Type B pancreatic cell (in vitro differentiated cells): ENCODE data around the gene CLEC2D. TPM values are rescaled to one million over a fixed set of nuclear protein-coding genes. Genes with fewer than 3 reads are reported as not detected.

Experiments
- DNase-seq: peaks from one replicate; pipeline ENCODE4 v3.0.0; 2021; ENCODE audit warnings: mixed read lengths; ENCODE audit not compliant: unreplicated experiment; ENCODE audit errors: extremely low spot score
- H3K27ac Mint-ChIP-seq: 2 replicates; pipeline ENCODE4 v1.8.0; 2021; ENCODE audit warnings: mild to moderate bottlenecking, mixed read lengths
- H3K27me3 Mint-ChIP-seq: 2 replicates; pipeline ENCODE4 v1.8.0; 2021; ENCODE audit warnings: mixed read lengths
- H3K36me3 Mint-ChIP-seq: 2 replicates; pipeline ENCODE4 v1.8.0; 2021; ENCODE audit warnings: mixed read lengths
- H3K4me1 Mint-ChIP-seq: one replicate; pipeline ENCODE4 v1.8.0; 2021; ENCODE audit warnings: mixed read lengths; ENCODE audit not compliant: unreplicated experiment
- H3K4me3 Mint-ChIP-seq: 2 replicates; pipeline ENCODE4 v1.8.0; 2021; ENCODE audit warnings: mild to moderate bottlenecking, mixed read lengths
- H3K9me3 Mint-ChIP-seq: 2 replicates; pipeline ENCODE4 v1.8.0; 2021; ENCODE audit warnings: mixed read lengths
- total RNA-seq: library from RNA; stranded (reverse); gene quantifications from 2 replicates; pipeline ENCODE4 v1.2.1, GENCODE V29; 2021; ENCODE audit warnings: low replicate concordance
- TF ChIP-seq, protein P1 (sequence below): fragments of 200-600 bp; sonication (generic); conservative IDR thresholded peaks from 2 replicates; pipeline ENCODE4 v1.5.0; 2021; ENCODE audit warnings: antibody characterized with exemption, mild to moderate bottlenecking

CLEC2D gene
- total RNA-seq, 1 donor from 2014 or later: 10.3 TPM

DNA sequence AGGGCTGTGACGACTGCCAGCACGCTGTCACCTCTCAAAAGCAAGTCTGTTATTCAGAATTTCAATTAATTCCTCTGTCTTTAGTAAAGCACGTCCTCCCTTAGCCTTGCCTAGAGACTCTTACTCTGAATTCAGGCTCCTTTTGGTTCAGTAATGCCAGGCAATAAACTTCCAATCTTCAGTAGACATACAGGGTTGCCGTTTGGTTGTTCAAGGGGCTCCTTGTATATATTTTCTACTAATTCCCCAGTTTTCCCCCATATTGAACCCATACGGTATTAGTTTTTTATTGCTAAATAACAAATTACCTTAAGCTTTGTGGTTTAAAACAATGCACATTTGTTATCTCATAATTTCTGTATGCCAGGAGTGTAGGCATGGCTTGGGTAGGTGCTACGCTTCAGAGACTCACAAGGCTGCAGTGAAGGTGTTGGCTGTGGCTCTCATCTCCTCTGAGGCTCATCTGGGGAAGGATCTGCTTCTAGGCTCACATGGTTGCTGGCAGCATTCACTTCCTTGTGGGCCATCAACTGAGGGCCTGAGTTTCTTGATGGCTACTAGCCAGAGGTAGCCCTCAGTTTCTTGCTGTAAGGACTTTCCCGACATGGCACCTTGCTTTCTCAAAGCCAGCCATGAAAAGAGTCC lies 70.7 kb downstream of the CLEC2D start:
- Mint-ChIP-seq H3K36me3 (no peaks in the 10 kb centered on the region), H3K9me3 (no peaks in the 10 kb centered on the region), H3K4me3 (peak overlapping the region; percentile 52), H3K27me3 (no peaks in the 10 kb centered on the region), H3K27ac (peak overlapping the region; percentile 70), H3K4me1 (no peaks in the 10 kb centered on the region)
- DNase-seq: no peak
- TF ChIP-seq, protein P1, sequence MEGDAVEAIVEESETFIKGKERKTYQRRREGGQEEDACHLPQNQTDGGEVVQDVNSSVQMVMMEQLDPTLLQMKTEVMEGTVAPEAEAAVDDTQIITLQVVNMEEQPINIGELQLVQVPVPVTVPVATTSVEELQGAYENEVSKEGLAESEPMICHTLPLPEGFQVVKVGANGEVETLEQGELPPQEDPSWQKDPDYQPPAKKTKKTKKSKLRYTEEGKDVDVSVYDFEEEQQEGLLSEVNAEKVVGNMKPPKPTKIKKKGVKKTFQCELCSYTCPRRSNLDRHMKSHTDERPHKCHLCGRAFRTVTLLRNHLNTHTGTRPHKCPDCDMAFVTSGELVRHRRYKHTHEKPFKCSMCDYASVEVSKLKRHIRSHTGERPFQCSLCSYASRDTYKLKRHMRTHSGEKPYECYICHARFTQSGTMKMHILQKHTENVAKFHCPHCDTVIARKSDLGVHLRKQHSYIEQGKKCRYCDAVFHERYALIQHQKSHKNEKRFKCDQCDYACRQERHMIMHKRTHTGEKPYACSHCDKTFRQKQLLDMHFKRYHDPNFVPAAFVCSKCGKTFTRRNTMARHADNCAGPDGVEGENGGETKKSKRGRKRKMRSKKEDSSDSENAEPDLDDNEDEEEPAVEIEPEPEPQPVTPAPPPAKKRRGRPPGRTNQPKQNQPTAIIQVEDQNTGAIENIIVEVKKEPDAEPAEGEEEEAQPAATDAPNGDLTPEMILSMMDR: no peak

DNA sequence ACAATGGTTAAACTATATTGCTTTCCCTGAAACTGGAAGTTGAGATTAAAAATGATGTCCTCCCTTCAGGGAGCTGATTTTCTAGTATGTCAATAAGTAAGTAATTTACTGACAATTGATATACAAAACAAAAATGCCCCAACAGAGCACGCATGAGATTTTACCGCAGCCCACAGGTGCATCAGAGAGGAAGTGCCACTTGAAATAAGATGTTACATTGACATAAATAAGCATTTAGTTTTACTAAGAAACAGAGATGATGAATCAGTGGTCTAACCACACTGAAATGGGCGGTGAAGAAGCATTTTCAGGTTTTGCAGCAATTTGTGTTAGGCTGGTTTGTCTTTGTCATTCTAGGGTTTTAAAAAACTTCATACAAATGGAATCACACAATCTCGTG lies 72.2 kb downstream of the CLEC2D start:
- Mint-ChIP-seq H3K27me3 (no peaks in the 10 kb centered on the region), H3K27ac (peak overlapping the region; percentile 74), H3K36me3 (no peaks in the 10 kb centered on the region), H3K4me1 (no peaks in the 10 kb centered on the region), H3K9me3 (no peaks in the 10 kb centered on the region), H3K4me3 (peak overlapping the region; percentile 18)
- TF ChIP-seq, protein P1: no peak
- DNase-seq: no peak

DNA sequence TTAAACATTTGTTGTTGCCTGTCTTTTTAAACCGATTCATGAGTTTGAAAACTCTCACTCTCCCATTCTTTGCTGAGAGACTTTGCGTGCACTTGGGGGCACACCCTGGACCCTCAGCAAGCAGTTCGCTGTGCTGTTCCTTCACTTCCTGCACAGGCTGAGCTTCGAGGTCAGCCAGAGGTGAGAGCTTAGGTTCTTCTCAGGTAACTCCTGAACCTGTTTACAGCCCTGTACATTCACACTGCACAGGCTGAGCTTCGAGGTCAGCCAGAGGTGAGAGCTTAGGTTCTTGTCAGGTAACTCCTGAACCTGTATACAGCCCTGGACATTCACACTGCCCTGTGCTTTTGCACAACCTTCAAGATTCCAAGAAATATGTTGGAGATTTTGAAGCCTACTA lies 73.1 kb downstream of the CLEC2D start:
- DNase-seq: no peak
- no peaks in the 10 kb centered on the region for H3K4me1 Mint-ChIP-seq
- H3K9me3 Mint-ChIP-seq: no peaks in the 10 kb centered on the region
- H3K36me3 Mint-ChIP-seq: no peaks in the 10 kb centered on the region
- TF ChIP-seq, protein P1: no peak
- H3K4me3 Mint-ChIP-seq: peak overlapping the region; percentile 23
- H3K27me3 Mint-ChIP-seq: no peaks in the 10 kb centered on the region
- H3K27ac Mint-ChIP-seq: peak overlapping the region; percentile 83

DNA sequence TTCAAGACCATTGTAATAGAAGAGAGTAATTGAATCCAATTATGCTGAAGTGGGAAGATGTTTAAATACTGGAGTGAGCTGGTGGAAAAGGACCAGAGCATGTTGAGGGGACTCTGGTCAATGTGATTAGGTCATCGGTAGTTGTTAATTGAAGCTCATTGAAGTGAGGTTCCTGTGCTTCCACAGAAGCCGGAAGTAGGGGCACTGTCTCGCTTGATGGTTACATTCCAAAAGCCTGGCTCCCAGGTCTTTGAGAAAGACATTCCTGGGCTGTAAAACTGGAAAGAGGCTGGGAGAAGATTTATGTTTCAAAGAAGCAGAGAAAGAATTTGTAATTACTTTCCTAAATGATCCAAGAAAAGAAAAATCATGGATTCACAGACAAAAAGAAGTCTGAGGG lies 75.7 kb downstream of the CLEC2D start:
- Mint-ChIP-seq H3K9me3 (no peaks in the 10 kb centered on the region), H3K36me3 (no peaks in the 10 kb centered on the region), H3K27ac (no peak overlapping the region), H3K4me3 (no peak overlapping the region), H3K27me3 (no peaks in the 10 kb centered on the region), H3K4me1 (no peaks in the 10 kb centered on the region)
- no peak for DNase-seq
- TF ChIP-seq, protein P1: no peak

Other genes starting within 250 kb of the CLEC2D start
- gene KLRB1, start 61.8 kb upstream of the CLEC2D start, total RNA-seq: not detected in 2 replicates
- not detected in 2 replicates for gene CLECL1, start 63.4 kb downstream of the CLEC2D start, total RNA-seq
- gene CD69, start 91.2 kb downstream of the CLEC2D start, total RNA-seq: 0.19 and 1.6 TPM in 2 replicates
- not detected in 2 replicates for gene KLRF1, start 157.8 kb downstream of the CLEC2D start, total RNA-seq
- gene CLEC2B, start 199.6 kb downstream of the CLEC2D start, total RNA-seq: not detected in 2 replicates
- gene KLRF2, start 211.8 kb downstream of the CLEC2D start, total RNA-seq: not detected in 2 replicates